Effector CD8-positive, alpha-beta T cell (primary cell): Measurements from ENCODE around the gene PRKAG2.

Source experiments
- DNase-seq: peaks from one replicate; lab custom pipeline; 2025; lab: John Stamatoyannopoulos, UW

PRKAG2 gene

GRCh38 chr7:151623766-151624165 lies 253.1 kb downstream of the PRKAG2 start:
- DNase-seq, result no peak

- DNase-seq, result no peak
These were observed 255.0 kb downstream of the PRKAG2 start for GRCh38 chr7:151621961-151622360.

- no peak for DNase-seq
These were observed 260.3 kb downstream of the PRKAG2 start for GRCh38 chr7:151616443-151617213.

GRCh38 chr7:151615784-151616183 lies 261.1 kb downstream of the PRKAG2 start:
- no peak for DNase-seq

GRCh38 chr7:151615058-151615457 lies 261.9 kb downstream of the PRKAG2 start:
- DNase-seq, result no peak

- DNase-seq, result no peak
These were observed 262.9 kb downstream of the PRKAG2 start for GRCh38 chr7:151614019-151614418.

- DNase-seq, result no peak
These were observed 265.0 kb downstream of the PRKAG2 start for GRCh38 chr7:151611878-151612277.

GRCh38 chr7:151611041-151611440 lies 265.9 kb downstream of the PRKAG2 start:
- DNase-seq, result no peak

GRCh38 chr7:151608031-151608551 lies 268.8 kb downstream of the PRKAG2 start:
- DNase-seq, result no peak

- DNase-seq, result no peak
These were observed 269.4 kb downstream of the PRKAG2 start for GRCh38 chr7:151607464-151607867.

GRCh38 chr7:151603951-151604350 lies 273.0 kb downstream of the PRKAG2 start:
- DNase-seq, result no peak

- no peak for DNase-seq
These were observed 275.2 kb downstream of the PRKAG2 start for GRCh38 chr7:151601521-151602305.

GRCh38 chr7:151600331-151600730 lies 276.6 kb downstream of the PRKAG2 start:
- no peak for DNase-seq

- DNase-seq, result no peak
These were observed 277.3 kb downstream of the PRKAG2 start for GRCh38 chr7:151599401-151600227.

- no peak for DNase-seq
These were observed 279.1 kb downstream of the PRKAG2 start for GRCh38 chr7:151597541-151598444.

GRCh38 chr7:151595702-151596350 lies 281.1 kb downstream of the PRKAG2 start:
- DNase-seq, result no peak

- DNase-seq, result no peak
These were observed 283.9 kb downstream of the PRKAG2 start for GRCh38 chr7:151592868-151593486.

- DNase-seq, result no peak
These were observed 284.6 kb downstream of the PRKAG2 start for GRCh38 chr7:151592330-151592729.

GRCh38 chr7:151591866-151592265 lies 285.0 kb downstream of the PRKAG2 start:
- DNase-seq, result no peak
